Right lobe of liver (tissue), 4 donors: Measurements from ENCODE around the gene XAF1.

Experiments
- CTCF ChIP-seq, 4 donors: fragments of 200-600 bp in 3 of 4; fragments of 450-650 bp in 1 of 4; IDR thresholded peaks; one replicate each; pipeline versions ENCODE4 v1.5.1 to v1.8.0; 2016 to 2022; ENCODE audit warnings: antibody characterized with exemption in 4 of 4, mild to moderate bottlenecking in 2 of 4
- POLR2A ChIP-seq: fragments of 450-650 bp; IDR thresholded peaks from one replicate; pipeline ENCODE4 v1.6.1; 2017; ENCODE audit warnings: antibody characterized with exemption, mild to moderate bottlenecking
- donor health status: DM: no; HTN: no; CAD: no.
- donor health status: DM: no; HTN: no; CAD: no.
- donor health status: DM: no; HTN: yes; CAD: no.

- TF ChIP-seq CTCF (IDR thresholded peaks at IDR 0.05) (peak; percentile 63 to 82 (median 76)), POLR2A (peak; percentile 82)
Observed at GRCh38 chr17:6713130-6713917, 42.5 kb upstream of the XAF1 start, which contains the start of gene SLC13A5.
